SK-N-SH (cell line): Measurements from ENCODE around the gene HPS5.

Experiments used
- EP300 ChIP-seq, 2 experiments: IDR thresholded peaks; 2 replicates each; pipeline versions ENCODE4 v1.4.0 to v1.6.1; 2012; ENCODE audit warnings: borderline replicate concordance in 1 of 2, low read depth in 1 of 2, low read length in 1 of 2
- SMC3 ChIP-seq: IDR thresholded peaks from 2 replicates; pipeline ENCODE4 v1.6.1; 2012; ENCODE audit warnings: low read depth, low read length, improper control_type of control experiment
- TF ChIP-seq, protein P1 (sequence below): fragments of 200-600 bp; sonication (generic); IDR thresholded peaks from 2 replicates; pipeline ENCODE4 v1.6.1; 2017; ENCODE audit warnings: antibody characterized with exemption, mild to moderate bottlenecking, moderate library complexity
- TF ChIP-seq, protein P2 (sequence below): IDR thresholded peaks from 2 replicates; pipeline ENCODE4 v1.4.0; 2012; ENCODE audit warnings: low read depth, borderline replicate concordance
- TF ChIP-seq, protein P3 (sequence below): IDR thresholded peaks from 2 replicates; pipeline ENCODE4 v1.6.1; 2012; ENCODE audit warnings: mild to moderate bottlenecking, low read depth, low read length, moderate library complexity

GRCh38 chr11:18295316-18295715, 26.6 kb downstream of the HPS5 start:
- TF ChIP-seq SMC3, result no peak
- TF ChIP-seq, protein P1, sequence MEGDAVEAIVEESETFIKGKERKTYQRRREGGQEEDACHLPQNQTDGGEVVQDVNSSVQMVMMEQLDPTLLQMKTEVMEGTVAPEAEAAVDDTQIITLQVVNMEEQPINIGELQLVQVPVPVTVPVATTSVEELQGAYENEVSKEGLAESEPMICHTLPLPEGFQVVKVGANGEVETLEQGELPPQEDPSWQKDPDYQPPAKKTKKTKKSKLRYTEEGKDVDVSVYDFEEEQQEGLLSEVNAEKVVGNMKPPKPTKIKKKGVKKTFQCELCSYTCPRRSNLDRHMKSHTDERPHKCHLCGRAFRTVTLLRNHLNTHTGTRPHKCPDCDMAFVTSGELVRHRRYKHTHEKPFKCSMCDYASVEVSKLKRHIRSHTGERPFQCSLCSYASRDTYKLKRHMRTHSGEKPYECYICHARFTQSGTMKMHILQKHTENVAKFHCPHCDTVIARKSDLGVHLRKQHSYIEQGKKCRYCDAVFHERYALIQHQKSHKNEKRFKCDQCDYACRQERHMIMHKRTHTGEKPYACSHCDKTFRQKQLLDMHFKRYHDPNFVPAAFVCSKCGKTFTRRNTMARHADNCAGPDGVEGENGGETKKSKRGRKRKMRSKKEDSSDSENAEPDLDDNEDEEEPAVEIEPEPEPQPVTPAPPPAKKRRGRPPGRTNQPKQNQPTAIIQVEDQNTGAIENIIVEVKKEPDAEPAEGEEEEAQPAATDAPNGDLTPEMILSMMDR, result no peak
- no peak for TF ChIP-seq EP300 (IDR thresholded peaks at IDR 0.05; ENCODE audit: borderline replicate concordance in 1 of 2, low read depth in 1 of 2, low read length in 1 of 2)
- TF ChIP-seq, protein P2, sequence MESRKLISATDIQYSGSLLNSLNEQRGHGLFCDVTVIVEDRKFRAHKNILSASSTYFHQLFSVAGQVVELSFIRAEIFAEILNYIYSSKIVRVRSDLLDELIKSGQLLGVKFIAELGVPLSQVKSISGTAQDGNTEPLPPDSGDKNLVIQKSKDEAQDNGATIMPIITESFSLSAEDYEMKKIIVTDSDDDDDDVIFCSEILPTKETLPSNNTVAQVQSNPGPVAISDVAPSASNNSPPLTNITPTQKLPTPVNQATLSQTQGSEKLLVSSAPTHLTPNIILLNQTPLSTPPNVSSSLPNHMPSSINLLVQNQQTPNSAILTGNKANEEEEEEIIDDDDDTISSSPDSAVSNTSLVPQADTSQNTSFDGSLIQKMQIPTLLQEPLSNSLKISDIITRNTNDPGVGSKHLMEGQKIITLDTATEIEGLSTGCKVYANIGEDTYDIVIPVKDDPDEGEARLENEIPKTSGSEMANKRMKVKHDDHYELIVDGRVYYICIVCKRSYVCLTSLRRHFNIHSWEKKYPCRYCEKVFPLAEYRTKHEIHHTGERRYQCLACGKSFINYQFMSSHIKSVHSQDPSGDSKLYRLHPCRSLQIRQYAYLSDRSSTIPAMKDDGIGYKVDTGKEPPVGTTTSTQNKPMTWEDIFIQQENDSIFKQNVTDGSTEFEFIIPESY, result no peak
- TF ChIP-seq, protein P3, sequence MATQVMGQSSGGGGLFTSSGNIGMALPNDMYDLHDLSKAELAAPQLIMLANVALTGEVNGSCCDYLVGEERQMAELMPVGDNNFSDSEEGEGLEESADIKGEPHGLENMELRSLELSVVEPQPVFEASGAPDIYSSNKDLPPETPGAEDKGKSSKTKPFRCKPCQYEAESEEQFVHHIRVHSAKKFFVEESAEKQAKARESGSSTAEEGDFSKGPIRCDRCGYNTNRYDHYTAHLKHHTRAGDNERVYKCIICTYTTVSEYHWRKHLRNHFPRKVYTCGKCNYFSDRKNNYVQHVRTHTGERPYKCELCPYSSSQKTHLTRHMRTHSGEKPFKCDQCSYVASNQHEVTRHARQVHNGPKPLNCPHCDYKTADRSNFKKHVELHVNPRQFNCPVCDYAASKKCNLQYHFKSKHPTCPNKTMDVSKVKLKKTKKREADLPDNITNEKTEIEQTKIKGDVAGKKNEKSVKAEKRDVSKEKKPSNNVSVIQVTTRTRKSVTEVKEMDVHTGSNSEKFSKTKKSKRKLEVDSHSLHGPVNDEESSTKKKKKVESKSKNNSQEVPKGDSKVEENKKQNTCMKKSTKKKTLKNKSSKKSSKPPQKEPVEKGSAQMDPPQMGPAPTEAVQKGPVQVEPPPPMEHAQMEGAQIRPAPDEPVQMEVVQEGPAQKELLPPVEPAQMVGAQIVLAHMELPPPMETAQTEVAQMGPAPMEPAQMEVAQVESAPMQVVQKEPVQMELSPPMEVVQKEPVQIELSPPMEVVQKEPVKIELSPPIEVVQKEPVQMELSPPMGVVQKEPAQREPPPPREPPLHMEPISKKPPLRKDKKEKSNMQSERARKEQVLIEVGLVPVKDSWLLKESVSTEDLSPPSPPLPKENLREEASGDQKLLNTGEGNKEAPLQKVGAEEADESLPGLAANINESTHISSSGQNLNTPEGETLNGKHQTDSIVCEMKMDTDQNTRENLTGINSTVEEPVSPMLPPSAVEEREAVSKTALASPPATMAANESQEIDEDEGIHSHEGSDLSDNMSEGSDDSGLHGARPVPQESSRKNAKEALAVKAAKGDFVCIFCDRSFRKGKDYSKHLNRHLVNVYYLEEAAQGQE, result no peak
